Limb (tissue), 2 donors: ENCODE measurements around the gene REX1BD.

Source experiments
- DNase-seq, 2 donors: peaks; one replicate each; pipeline ENCODE4 v3.0.0-alpha.2; 2016; ENCODE audit errors: extremely low spot score in 2 of 2

REX1BD gene

DNA sequence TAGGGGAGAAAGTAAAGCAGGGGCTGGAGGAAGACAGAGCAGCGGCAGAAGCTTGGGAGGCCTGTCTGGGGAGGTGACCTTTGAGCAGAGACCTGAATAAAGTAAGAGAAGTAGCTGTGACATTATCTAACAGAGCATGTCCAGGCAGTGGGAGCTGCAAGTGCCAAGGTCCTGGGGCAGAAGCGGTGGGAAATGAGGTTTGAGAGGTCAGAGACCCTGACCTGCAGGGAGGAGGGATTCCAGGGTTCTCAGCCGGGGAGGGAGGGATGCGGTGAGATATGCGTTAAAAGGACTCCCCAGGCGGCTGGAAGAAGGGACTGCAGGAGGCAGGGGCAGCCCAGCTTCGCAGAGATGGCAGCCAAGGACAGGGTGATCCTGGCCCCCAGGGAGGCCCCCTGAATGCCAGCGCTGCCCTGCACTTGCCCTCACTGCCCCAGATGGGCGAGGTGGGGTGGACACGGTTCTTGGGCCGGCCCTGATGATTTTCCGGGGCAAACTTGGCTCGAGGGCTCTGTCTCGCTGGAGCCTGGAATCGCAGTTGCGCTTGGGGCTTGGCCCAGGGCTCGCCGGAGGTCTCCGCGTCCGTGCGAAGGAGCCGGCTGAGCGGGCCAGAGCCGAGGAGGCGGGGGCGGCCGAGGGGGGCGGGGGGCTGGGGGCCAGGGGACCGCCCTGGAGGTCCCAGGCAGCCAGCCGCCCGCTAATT, 14.8 kb downstream of the REX1BD start:
- DNase-seq: no peak

DNA sequence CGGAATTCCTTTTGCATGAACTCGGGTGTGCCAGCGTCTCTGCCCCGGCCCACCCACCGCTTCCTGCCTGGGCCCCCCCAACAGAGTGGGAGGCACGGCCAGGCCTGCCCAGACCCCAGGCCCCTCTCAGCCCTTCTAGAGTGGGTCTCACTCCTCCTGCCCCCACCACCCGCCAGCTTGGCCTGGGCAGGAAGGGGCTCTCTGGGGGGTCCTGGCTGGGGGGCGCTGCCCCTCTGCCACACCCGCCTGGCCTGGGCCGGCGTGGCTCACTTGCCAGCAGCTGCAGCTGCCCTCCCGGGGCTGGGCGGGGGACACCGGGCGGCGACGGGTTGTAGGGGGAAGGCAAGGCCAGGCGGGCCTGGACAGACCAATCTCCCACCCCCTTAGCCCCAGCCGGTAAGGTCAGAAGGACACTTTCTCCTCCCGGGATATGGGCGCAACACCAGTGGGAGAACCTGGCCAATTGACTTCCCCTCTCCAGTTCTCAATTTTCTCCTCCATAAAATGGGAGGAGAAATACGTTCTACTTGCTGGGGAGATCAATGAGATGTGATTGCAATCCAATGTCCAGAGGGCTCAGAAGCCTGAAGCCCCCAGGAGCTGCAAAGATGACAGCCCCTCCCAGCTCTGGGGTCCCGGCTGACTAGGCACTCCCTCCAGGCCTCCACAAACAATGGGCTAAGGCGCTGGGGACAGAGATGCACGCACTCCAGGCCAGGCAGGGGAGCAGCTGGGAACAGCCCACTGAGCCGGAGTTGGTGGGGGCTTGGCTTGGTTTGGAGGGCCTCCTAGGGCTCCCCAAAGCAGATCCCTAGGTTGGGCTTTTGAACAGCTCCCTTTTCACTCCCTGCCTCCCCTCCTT, 15.6 kb downstream of the REX1BD start:
- no peak for DNase-seq

DNA sequence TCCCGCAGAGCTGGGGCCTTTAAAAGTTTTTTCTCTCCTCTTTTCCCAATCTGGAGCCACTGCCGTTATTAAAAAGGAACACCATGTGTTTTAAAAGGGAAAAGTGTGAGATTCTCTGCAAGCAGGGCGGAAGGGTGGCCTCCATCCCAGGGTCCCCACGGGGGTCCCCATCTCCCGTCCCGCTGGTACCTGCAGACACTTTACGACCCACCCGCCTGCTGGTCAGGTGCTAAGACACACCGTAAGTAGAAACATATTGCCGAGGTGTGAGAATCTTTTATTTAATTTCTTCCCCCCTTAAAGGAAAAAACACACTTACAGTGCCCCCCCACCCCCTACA, 16.2 kb downstream of the REX1BD start:
- DNase-seq: no peak

- DNase-seq: no peak
These were observed 16.6 kb downstream of the REX1BD start for GRCh38 chr19:18605196-18605545.

DNA sequence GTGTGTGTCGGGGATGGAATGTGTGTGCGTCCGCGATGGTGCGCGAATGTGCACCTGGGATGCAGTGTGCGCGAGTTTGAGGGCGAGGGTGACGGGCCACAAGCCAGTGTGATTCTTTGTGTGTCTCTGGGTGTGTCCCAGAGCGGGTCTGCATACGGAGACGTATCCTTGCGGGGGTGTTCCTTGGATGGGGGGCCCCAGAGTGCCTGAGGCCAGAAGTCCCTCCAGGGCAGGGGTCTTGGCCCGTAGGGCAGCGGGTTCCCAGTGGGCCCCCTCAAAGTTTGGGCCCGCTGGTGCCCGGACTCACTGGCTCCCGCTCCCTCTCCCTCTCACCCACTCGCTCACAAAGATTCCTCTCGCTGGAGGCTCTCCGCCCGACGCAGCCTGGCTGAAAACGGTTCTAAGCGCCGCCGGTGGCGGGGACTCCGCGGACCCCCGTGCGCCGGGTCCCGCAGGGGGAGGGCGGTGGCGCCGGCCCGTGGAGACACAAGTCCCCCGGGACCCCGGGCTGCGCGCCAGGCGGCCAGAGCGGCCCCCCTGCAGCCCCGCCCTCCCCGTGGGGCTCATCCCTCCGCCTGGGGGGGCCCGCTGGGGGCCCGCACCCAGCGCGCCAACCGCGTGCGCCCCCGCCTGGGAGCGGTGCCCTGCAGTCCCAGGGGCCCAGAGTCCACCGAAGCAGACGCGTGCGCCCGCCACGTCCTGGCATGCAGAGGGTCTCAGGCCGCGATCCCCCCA, 17.1 kb downstream of the REX1BD start:
- no peak for DNase-seq

DNA sequence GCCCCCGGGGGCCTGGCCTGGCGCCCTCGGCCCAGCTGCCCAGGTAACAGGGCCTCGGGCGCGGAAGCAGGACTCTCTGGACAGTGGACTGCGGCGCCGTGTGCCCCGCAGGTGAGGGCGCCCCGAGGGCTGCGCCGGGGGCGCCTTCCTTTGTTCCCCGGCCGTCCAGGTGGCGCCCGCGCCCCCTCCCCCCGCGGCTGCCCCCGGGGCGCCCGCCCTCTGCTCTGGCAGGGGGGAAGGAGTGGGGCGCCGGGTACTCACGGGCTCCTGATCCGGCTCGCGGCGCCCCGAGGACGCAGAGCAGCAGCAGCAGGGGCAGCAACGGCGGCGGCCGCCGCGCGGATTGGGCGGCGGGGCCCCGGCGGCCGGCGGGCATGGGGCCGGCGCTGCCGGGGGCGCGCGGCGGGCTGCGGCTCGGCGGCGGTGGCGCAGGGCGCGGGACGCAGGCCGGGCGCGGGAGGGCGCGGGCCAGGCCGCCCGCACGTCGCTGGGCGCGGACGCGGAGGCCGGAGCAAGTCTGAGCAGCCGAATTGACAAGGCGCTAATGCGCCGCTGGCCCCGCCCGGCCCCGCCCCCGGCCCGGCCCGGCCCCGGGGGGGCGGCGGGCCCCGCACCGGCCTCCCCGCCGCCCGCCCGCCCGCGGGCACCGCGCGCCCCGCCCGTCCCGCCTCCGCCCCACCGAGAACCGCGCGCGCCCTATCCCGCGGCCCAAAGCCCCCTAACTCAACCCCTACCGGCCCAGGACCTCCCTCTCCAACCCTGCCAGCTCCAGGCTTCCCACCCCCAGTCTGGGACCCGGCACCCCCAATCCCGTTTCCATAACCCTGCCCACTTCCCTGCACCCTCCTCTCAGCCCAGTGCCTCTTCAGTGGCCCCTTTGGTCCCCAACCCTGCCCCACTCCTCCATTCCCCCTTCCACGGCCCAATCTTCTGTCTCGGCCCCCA, 18.0 kb downstream of the REX1BD start, which contains the start of gene CRLF1:
Gene CRLF1 (minus strand): TSS at position 519 of the 945 bp plus-strand sequence. CDS start 143 bp downstream, at position 376.
- DNase-seq: no peak

GRCh38 chr19:18607226-18608101, 18.9 kb downstream of the REX1BD start:
- no peak for DNase-seq

DNA sequence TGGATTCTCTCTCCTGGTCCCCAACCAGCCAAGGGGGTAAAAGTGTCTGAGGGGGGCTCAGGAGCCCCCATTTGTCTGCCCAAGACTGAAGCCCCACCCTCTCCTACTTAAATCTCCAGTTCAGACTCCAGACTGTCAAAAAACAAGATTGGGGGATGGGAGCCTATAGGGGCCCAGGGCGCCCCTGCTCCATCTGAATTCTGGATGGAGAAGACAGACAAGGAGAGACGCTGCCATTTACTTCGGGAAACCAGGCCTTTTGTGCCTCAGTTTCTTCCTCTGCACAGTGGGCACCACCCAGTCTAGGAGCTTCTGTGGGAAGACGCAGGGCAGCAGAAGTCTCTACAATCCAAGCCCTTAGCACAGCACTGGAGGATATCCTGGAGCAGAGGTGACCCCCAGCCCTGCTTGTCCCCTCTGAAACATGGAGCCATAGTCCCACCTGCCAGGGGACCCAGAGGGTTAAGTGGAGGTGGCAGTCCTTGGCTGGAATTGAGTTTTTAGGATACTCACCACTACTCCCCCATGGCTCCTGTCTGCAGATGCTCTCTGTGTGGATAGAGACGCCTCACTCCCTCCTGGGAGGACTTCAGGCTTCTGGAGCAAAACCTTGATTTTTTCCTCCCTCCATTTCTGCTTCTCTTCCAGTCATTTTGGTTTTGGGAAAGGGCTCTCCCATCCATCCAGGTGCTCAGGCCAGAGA, 19.7 kb downstream of the REX1BD start:
- no peak for DNase-seq

DNA sequence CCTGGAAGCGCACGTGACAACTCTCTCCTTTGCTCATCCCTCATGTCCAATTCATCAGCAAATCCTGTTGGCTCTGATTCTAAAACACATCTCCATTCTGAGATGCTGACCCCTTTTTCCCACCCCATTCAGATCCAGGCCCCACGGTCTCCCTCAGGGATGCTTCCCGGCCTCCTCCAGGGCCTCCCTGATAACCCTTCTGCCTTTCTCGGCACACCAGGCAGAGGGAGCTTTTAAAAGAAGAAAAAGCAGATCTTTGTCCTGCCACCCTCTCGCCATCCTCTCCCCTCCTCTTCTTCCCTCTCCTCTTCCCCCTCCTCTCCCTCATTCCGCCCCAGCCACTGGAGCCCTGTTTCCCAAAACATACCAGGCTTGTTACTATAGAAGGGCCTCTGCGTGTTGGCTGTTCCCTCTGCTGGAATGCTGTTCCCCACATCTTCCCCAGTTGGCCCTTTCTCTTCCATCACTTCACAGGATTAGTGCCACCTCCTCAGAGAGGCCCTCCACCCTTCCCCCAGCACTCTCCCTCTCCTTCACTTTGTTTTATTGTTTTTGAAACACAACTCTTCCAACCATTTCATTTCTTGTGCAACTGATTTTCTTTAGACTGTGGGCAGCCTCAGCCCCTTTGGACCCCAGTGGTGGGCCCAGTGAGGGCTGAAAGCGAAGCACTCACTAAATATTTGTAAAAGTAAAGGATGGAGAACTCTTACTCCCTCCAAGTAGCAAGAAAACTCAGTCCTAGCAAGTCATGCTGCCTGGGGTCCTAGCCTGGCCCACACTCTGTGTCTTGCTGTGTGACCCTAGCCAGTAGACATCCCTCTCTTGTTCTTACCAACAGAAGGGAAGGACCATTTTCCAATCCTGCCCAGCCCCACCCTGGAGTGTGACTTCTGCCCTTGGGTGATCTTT, 20.5 kb downstream of the REX1BD start:
- no peak for DNase-seq

DNA sequence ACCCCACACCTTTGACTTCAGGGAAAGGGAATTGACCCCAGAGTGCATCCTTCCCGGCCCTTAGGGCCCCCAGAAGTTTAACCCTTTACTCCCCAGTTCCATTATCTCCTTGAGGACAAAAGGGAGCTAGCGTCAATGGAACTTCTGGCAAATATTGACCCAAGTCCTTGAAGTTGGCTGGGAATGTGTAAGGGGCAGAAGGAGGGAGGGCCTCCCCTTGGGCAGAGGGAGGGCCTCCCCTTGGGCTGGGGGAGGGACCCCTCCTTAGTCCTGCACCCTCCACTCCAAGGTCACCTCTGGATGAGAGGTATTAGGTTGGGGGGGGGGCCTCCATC, 21.1 kb downstream of the REX1BD start:
- DNase-seq: no peak

DNA sequence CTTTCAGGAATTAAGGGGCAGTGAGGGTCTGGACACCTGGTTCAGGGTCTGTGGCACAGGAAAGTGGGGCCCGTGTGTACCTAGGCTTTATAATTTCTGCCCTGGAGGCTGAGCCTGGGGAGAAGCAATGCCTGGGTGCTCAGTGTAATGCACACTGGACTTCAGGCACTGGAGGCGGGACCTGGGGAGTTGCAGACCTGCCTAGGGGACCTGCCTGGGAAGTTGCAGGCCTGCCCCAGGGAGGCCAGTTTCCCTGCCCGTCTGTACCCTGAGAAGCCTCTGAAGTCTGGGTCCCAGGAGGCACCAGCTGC, 21.6 kb downstream of the REX1BD start:
- no peak for DNase-seq

DNA sequence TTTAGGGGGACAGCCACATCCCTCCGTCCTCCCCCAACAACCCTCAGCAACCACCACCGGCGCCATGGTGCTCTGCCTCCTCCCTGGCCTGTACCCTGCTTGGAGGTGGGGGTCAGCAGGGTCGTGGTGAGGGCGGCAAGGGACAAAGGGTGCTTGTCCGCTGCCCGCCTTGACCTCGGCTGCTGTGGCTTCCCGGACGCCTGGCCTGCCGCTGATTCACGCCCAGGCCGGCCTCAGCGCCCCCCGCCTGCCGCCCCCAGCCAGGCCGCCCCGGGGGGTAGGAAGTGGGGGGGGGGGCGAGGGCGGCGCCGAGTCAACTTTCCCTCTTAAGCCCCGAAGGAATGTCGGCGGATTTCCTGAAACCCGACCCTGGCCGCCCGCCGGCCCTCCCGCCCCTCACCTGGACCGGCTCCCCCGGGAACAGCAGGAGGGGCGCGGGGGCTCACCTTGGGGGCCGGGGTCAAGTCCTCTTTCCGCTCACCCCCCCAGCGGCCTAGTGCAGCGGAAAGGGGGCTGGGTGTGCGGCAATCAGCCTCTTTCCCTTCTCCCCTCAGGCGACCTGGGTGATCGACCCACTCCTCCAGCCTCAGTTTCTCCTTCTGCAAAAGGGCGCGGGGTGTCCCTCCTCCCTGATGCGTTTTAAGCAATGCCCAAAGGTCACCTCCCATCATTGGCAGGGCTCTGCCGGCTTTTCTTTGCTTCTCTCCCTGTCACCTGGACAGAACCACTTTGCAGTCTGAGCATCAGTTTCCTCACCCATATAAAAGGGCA, 22.1 kb downstream of the REX1BD start:
- no peak for DNase-seq

DNA sequence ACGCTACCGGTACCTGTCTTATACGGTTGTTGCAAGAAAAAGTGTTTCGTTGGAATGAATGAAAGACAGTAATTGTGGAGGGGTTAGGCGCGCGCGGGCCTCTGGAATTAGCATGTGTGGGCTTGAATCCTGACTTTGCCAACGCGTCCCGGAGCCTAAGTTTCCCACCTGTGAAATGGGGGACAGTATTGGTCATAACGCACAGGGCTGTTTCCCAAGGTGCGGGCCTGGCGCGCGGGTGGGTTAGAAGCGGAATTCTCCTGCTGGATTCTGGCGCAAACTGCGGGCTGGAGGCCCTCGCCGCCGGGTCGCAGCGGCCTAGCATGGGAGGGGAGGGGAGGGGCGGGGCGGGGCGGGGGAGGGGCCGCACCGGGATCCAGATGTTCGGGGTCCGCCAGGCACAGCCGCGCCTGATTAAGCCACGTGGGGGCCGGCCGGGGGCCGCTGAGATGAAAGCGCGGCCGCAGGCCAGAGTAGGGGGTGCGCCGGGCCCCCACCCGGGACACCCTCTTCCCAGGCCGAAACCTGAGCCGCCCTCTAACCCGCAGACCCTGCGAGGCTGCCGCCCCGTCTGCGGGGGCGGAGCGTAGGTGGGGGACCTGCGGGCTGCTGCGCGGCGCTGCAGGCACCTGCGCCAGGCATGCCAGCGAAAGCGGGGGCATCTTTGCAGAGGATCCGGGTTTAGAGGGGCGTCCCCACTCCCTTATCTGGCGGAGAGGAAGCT, 22.9 kb downstream of the REX1BD start:
- no peak for DNase-seq

DNA sequence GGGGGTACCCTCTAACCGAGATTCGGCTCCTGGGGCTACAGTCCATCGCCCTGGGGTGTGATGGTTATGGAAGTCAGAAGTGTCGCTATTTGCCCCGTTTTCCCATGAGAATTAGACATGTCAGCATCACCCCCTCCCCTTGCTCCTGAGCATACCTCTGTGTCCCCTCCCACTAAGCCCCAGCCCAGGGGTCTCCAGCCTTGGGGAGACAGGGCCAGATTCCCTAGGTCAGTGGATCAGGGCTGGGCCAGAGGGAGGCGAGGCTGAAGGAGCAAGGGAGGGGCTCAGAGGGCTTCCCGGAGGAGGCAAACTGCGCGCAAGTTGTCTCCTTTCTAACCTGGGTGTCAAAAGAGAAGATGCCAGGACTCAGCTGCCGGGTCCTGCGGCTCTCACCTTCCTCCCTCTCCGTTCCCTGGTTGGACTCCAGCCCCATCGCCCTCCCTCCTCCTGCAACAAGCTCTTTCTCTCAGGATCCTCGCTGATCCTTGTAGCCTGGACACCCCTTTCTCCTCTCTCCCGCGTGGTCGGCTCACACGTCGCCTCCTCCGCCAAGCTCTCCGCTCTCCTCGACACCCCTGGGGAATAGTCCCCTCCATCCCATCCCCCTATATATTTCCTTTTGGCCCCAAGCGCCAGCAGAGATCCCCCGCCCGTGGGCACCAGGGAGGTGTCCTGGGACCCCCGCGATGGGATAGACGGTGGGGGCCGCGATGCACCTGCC, 23.6 kb downstream of the REX1BD start:
- no peak for DNase-seq

GRCh38 chr19:18612772-18613588, 24.4 kb downstream of the REX1BD start, which contains the start of gene TMEM59L:
Gene TMEM59L (plus strand): TSS chr19:18612870. CDS start chr19:18612959, 89 bp downstream.
- DNase-seq: peak in 1 of 2 donors; percentile 84
